ENCODE measurements around the gene KLKB1.
"Not testable (repeated sequence)": the region's sequence is repeated elsewhere in the genome, so short reads cannot be mapped to it uniquely, and the experiment has no call there.

Gene KLKB1

DNA sequence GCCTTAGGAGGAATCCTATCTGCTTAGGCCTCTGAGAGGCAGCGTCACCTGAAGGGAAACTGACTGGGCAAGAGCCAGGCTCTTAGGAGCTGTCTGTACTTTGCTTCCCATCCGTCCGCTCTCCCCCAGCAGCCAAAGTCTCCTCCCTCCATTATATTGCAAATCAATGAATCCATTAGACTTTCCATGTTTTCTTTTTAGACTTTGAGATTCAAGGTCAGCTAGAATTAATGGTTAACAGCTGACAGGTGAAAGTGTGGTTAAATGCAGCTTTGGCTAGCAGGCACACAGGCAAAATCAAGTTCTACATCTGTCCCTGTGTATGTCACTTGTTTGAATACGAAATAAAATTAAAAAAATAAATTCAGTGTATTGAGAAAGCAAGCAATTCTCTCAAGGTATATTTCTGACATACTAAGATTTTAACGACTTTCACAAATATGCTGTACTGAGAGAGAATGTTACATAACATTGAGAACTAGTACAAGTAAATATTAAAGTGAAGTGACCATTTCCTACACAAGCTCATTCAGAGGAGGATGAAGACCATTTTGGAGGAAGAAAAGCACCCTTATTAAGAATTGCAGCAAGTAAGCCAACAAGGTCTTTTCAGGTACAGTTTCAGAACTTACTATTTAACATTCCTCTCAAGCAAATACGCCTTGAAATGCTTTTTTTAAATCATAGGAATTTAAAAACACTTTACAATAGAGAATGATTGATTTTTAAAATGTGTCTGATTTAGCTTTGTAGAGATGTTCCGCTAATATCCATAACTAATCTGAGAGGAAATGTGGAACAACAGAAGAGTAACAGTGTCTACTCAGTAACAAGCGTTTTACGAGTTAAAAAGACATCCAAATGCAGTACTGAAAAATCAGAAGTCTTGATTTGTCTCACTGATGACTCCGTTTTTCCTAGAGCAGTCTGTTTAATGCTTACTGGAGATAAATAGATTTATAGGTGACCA lies 38.7 kb downstream of the KLKB1 start, which contains the start of gene F11:
F11 (plus strand) TSS at position 507 of the 970 bp plus-strand sequence. CDS start 948 bp downstream, outside the sequence.
- DNase-seq = no peak

- no peak for DNase-seq
Measured at GRCh38 chr4:186266729-186267456, 39.6 kb downstream of the KLKB1 start.

DNA sequence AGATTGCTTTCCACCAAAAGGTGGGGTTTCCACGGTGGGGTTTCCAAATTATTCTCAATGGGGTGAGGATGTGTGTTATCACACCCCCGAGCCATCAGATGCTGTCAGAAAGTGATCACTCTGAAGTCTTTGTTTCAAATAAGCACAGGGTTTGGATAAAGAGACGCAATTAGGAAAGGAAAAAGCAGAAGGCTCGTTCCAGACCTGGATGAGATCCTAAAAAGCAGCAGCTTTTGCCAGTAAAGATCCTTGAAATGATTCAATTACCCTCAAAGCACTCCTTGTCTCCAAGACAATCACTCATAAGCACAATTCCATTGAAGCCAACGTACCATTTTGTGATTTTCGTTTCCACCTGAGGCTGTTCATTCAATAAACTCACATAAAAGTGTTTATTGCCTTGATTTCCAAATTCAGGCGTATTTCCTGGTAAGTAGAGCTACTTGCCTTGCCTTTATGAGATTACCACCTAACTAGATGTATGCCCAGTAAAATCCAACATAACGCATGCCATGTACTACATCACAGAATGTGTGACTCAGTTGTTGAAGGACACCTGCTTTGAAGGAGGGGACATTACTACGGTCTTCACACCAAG lies 43.9 kb downstream of the KLKB1 start:
- no peak for DNase-seq

DNA sequence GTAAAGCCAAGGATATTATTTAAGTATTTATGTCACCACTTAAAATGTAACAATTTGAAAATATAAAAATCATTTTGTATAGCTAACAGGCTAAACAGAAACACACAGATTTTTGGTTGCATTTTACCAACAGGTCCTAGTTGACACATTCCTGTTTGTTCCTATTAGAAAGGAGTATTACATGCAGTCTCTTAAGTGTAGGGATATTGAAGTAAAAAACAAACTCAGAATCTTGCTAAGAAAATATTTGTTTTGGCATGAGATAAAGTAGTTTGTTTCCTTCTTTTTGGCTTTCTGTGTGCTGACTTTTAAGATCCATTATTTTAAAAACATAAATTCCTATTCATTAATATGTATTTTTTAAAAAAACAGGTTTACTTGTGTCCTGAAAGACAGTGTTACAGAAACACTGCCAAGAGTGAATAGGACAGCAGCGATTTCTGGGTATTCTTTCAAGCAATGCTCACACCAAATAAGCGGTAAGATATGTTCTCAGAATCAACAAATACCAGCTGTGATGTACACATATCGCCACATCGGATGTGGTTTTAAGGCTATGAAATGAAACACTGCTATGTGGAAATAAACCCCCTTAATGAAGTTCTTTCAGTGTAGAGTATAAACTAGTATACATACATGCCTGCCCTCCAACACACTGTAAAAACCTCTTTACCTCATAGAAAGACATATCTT lies 45.5 kb downstream of the KLKB1 start:
- no peak for DNase-seq

- DNase-seq = not testable (repeated sequence)
Measured at GRCh38 chr4:186273392-186273789, 46.1 kb downstream of the KLKB1 start.

- no peak for DNase-seq
Measured at GRCh38 chr4:186283311-186283710, 56.0 kb downstream of the KLKB1 start.

GRCh38 chr4:186285147-186285546 lies 57.8 kb downstream of the KLKB1 start:
- no peak for DNase-seq

- no peak for DNase-seq
Measured at GRCh38 chr4:186286581-186286980, 59.3 kb downstream of the KLKB1 start.

- DNase-seq = no peak
Measured at GRCh38 chr4:186291256-186291890, 64.1 kb downstream of the KLKB1 start.

DNA sequence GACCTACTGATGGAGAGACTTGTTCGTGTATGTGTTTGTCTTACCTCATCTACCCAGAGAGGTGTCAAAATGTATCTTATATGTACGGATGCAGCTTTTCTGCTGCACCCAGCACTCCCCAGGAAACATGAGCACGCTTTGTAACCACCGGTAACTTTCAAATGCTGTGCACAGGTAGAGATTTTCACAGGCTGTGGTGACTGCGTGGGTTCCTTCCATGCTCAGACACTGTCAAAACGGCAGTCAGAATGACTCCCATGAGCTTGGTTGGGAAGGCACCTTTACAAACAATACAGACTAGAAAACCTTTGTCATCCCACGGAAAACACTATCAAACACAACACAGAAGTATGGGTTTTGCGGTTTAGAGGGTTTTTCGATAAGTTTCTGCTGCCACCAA lies 66.9 kb downstream of the KLKB1 start:
- DNase-seq = no peak

- DNase-seq = no peak
Measured at GRCh38 chr4:186296481-186296880, 69.2 kb downstream of the KLKB1 start.

- DNase-seq = no peak
Measured at GRCh38 chr4:186297013-186297645, 69.8 kb downstream of the KLKB1 start.

- no peak for DNase-seq
Measured at GRCh38 chr4:186298031-186298647, 70.8 kb downstream of the KLKB1 start.

DNA sequence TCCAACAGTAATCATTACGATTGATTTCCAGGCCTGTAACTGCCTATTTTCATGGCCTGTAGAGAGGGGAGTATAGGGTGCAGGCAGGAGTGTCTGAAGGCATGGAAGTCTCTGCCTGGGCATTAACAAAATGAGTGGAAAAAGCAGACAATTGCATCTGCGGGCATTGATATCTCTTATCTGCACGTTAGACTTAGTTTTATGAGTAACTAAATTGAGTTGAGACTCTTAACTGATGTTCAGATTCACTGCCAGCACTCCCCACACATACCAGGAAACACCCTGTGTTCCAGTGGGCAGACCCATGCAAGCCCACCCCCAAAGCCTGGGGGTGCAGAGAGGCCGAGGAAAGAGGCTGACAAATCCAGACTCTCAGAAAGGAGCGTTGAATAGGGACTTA lies 72.0 kb downstream of the KLKB1 start:
- DNase-seq = no peak

DNA sequence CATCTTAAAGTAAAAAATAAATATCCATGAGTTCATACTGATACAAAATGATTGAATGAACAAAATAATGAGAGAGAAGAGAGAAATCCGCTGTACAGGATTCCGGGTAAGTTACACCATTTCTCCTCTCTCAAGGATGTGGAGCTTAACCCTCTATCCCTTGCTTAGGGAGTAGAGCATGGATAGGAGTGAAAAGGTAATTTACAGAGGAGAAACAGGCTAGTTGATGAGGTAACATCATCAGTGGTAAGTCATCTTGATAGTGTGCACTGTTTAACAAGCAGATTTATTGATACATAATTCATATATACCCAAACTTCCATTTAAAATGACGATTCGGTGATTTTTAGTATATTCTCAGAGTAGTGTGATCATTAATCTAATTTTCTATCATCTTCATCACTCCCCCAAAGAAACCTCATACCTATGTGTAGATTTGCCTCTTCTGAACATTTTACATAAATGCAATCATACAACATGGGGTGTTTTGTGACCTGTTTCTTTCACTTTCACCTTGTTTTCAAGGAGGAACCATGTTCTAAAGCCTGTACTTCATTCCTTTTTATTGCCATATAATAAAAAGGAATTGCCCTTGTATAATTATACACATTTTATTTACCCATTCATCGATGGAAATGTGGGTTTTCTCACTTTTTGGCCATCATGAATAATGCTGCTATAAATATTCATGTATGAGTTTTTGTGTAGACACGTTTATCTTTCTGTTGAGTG lies 73.5 kb downstream of the KLKB1 start:
- DNase-seq = no peak

GRCh38 chr4:186304216-186304615 lies 76.9 kb downstream of the KLKB1 start:
- no peak for DNase-seq

- no peak for DNase-seq
Measured at GRCh38 chr4:186304866-186305505, 77.7 kb downstream of the KLKB1 start.

DNA sequence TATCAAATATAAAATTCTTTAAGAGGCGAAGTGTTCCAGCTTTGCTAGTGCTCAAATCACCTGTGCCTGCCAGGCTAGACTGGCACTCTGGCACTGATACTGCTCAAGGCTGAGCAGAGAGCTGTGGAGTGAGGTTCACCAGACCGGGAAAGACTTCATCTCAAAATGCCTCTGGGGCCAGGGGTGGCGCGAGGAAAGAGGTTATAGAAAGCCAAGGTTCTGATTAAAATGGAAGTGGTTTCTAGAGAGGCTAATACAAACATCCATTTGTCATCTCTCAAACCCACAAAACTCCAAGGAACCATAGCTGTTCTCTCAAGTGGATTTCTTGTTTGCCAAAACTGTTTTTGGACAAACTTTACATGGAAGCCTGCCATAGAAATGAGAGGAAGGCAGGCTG lies 80.2 kb downstream of the KLKB1 start:
- DNase-seq = no peak

GRCh38 chr4:186307916-186308315 lies 80.6 kb downstream of the KLKB1 start:
- DNase-seq = no peak

All from GDM1 (cell line).